ENCODE measurements around the gene ACAN. TPM values are rescaled to one million over a fixed set of nuclear protein-coding genes. Genes with fewer than 3 reads are reported as not detected.

ACAN gene
- total and polyA plus RNA-seq, 2 of the 8 experiments (the other 6 are each of a cell fraction or from before 2014, with no cell fraction given), result 0.71 to 0.73 TPM

- Histone ChIP-seq H3K79me2 (ENCODE audit: control insufficient read depth in 1 of 2, insufficient read depth in 2 of 2, low read length in 2 of 2) (no peaks in the 10 kb centered on the region), H4K91ac (replicated peaks; ENCODE audit: insufficient read length, low read length) (no peak overlapping the region), H3K18ac (ENCODE audit: extremely low read depth, low read length) (no peak overlapping the region), H2AFZ (ENCODE audit: low read length) (no peak overlapping the region), H4K5ac (ENCODE audit: insufficient read length, low read depth, low read length) (no peak overlapping the region), H3K9me3 (ENCODE audit: insufficient read depth in 2 of 2, low read depth in 1 of 2, low read length in 1 of 2) (peaks cover 9 to 15% of the 10 kb centered on the region in 2 experiments), H3K4me3 (ENCODE audit: extremely low read depth in 1 of 4, insufficient read depth in 2 of 4, low read depth in 3 of 4, low read length in 4 of 4) (no peak overlapping the region), H4K8ac (ENCODE audit: extremely low read depth, insufficient read depth, low read length) (no peak overlapping the region), H3K56ac (replicated peaks; ENCODE audit: insufficient read length, low read depth, low read length) (no peak overlapping the region), H2BK12ac (ENCODE audit: low read depth, low read length) (no peak overlapping the region), H2BK120ac (replicated peaks; ENCODE audit: low read depth, low read length) (no peak overlapping the region), H3K14ac (ENCODE audit: insufficient read length) (no peak overlapping the region), H4K20me1 (replicated peaks in 1 of 2; ENCODE audit: control insufficient read depth in 1 of 2, insufficient read depth in 2 of 2, low read length in 2 of 2) (no peaks in the 10 kb centered on the region), H3K27ac (ENCODE audit: low read depth, low read length) (no peak overlapping the region), H2BK20ac (ENCODE audit: low read length) (no peak overlapping the region), H3K23ac (ENCODE audit: insufficient read length) (no peak overlapping the region), H3K27me3 (replicated peaks in 1 of 4; ENCODE audit: control insufficient read depth in 3 of 4, extremely low read depth in 1 of 4, insufficient read depth in 3 of 4, low read length in 3 of 4) (no peaks in the 10 kb centered on the region), H2BK15ac (ENCODE audit: low read length) (no peak overlapping the region), H3K4ac (replicated peaks; ENCODE audit: insufficient read length, low read depth, low read length) (no peak overlapping the region), H3K4me1 (replicated peaks in 1 of 4; ENCODE audit: control insufficient read depth in 3 of 4, insufficient read depth in 4 of 4, low read length in 3 of 4) (no peaks in the 10 kb centered on the region), H2BK5ac (ENCODE audit: low read depth, low read length) (no peak overlapping the region), H3K36me3 (ENCODE audit: control insufficient read depth in 2 of 4, insufficient read depth in 4 of 4, low read length in 3 of 4) (no peaks in the 10 kb centered on the region), H3K4me2 (ENCODE audit: insufficient read depth in 1 of 2, low read depth in 2 of 2, low read length in 2 of 2) (no peak overlapping the region), H2AK5ac (ENCODE audit: low read depth, low read length) (no peak overlapping the region), H3K9ac (replicated peaks in 1 of 4; ENCODE audit: extremely low read depth in 1 of 4, low read depth in 3 of 4, low read length in 3 of 4) (no peak overlapping the region), H3K23me2 (ENCODE audit: low read depth, low read length) (no peaks in the 10 kb centered on the region), H3K79me1 (ENCODE audit: low read depth, low read length) (no peaks in the 10 kb centered on the region)
- FAIRE-seq (no peak), DNase-seq (ENCODE audit: low read depth in 1 of 2, low spot score in 2 of 2) (no peak)
- ChIA-PET POLR2A (ENCODE audit: partially characterized antibody) (no interaction called here), CTCF (ENCODE audit: partially characterized antibody) (interaction anchor here (1.2 kb wide), 1 partner anchor 9 kb away, joined by 3 read pairs; no protein-coding TSS in a partner anchor)
- TF ChIP-seq, protein P1, sequence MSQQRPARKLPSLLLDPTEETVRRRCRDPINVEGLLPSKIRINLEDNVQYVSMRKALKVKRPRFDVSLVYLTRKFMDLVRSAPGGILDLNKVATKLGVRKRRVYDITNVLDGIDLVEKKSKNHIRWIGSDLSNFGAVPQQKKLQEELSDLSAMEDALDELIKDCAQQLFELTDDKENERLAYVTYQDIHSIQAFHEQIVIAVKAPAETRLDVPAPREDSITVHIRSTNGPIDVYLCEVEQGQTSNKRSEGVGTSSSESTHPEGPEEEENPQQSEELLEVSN (IDR thresholded peaks at IDR 0.05), result no peak
- TF ChIP-seq CTBP2 (IDR thresholded peaks at IDR 0.05; ENCODE audit: borderline replicate concordance, insufficient read depth, insufficient read length, low read length) (no peak), SUZ12 (IDR thresholded peaks at IDR 0.05; ENCODE audit: low read length) (no peak), KDM4A (IDR thresholded peaks at IDR 0.05; ENCODE audit: low read depth, low read length, severe bottlenecking) (no peak), ASH2L (IDR thresholded peaks at IDR 0.05; ENCODE audit: low read length) (no peak), SIRT6 (IDR thresholded peaks at IDR 0.05; ENCODE audit: low read length) (no peak), RBBP5 (IDR thresholded peaks at IDR 0.05; ENCODE audit: borderline replicate concordance, low read depth, low read length) (no peak), BRCA1 (IDR thresholded peaks at IDR 0.05; ENCODE audit: low read depth, low read length) (no peak), CTCF (IDR thresholded peaks at IDR 0.05; ENCODE audit: control extremely low read depth in 1 of 3, insufficient read depth in 1 of 3, low read depth in 1 of 3, low read length in 3 of 3) (no peak), MAFK (IDR thresholded peaks at IDR 0.05; ENCODE audit: low read depth, low read length) (no peak), CBX8 (IDR thresholded peaks at IDR 0.05; ENCODE audit: borderline replicate concordance, low read depth, low read length) (no peak), BCL11A (IDR thresholded peaks at IDR 0.05; ENCODE audit: low read depth in 2 of 2, low read length in 2 of 2) (no peak)
These were observed 49.2 kb downstream of the ACAN start for GRCh38 chr15:88852476-88852875.
